Psoas muscle (tissue), 8 donors: ENCODE measurements around the gene MED20. TPM values are rescaled to one million over a fixed set of nuclear protein-coding genes. Genes with fewer than 3 reads are reported as not detected.

Experiments used
- ATAC-seq, 4 donors: fragments of 200-7000 bp; cut with Tn5 transposase; one replicate each; pipeline ENCODE4 v1.9.1; 2020; ENCODE audit warnings: moderate library complexity in 3 of 4, mild to moderate bottlenecking in 2 of 4
- DNase-seq, 2 donors: peaks; one replicate each; pipeline ENCODE4 v3.0.0-alpha.2; 2020
- H3K27ac ChIP-seq: fragments of 200-600 bp; one replicate; pipeline ENCODE4 v1.8.0; 2022
- H3K27me3 ChIP-seq, 3 donors: fragments of 200-600 bp in 1 of 3; one replicate each; pipeline versions ENCODE4 v1.6.1 to v1.8.0; 2013 to 2022; ENCODE audit warnings: low read length in 2 of 3, mild to moderate bottlenecking in 2 of 3, moderate library complexity in 1 of 3; ENCODE audit not compliant: insufficient read depth in 3 of 3
- H3K36me3 ChIP-seq, 2 donors: fragments of 200-600 bp in 1 of 2; one replicate each; pipeline versions ENCODE4 v1.6.1 to v1.8.0; 2013 to 2022; ENCODE audit warnings: low read depth in 1 of 2, mild to moderate bottlenecking in 1 of 2, moderate library complexity in 1 of 2; ENCODE audit not compliant: insufficient read depth in 1 of 2
- H3K4me1 ChIP-seq: fragments of 200-600 bp; one replicate; pipeline ENCODE4 v1.8.0; 2022
- H3K4me3 ChIP-seq: fragments of 200-600 bp; one replicate; pipeline ENCODE4 v1.8.0; 2022; ENCODE audit warnings: mild to moderate bottlenecking
- H3K9me3 ChIP-seq: fragments of 200-600 bp; one replicate; pipeline ENCODE4 v1.8.0; 2022
- CTCF ChIP-seq: fragments of 200-600 bp; IDR thresholded peaks from one replicate; pipeline ENCODE4 v1.8.0; 2022; ENCODE audit warnings: antibody characterized with exemption
- WGBS, 3 donors: extraction: QIAGEN DNeasy Blood & Tissue Kit; methylation state at CpG; one replicate each; pipeline versions ENCODE4 v1.1.6 to v1.1.7; 2013; 5-methylcytosine and 5-hydroxymethylcytosine counted together
- intact Hi-C, 2 donors: fragments of 100-400 bp; cut with DNase I; formaldehyde crosslinking; loops; one replicate each; pipeline versions ENCODE4 v1.11.0 to v1.14.2; 2022
- polyA plus RNA-seq, 3 donors: library from polyadenylated mRNA; stranded (reverse); fragments of 200-250 nt; gene quantifications; one replicate each; pipeline ENCODE4 v1.2.3, GENCODE V29; 2013
- total RNA-seq, 4 donors: library from RNA; stranded (reverse); fragmentation: NEBNext Ultra II Directional in 2 of 4; extraction: Animal tissue kit (Norgen Biotek cat#: 25700) in 2 of 4; gene quantifications; one replicate each; pipeline versions ENCODE4 v1.2.1 to v1.2.4, GENCODE V29; 2021 to 2023
- donor health status: healthy with polysubstance abuse.
- donor health status: DM: no; HTN: no; CAD: no; lungs with moderate emphysema.
- donor health status: Bipolar disorder and iron deficiency.
- donor health status: healthy.
- donor health status: DM: yes; HTN: yes; CAD: no.
- donor health status: DM: no; HTN: no; CAD: no.
- donor health status: DM: no; HTN: no; CAD: no.
- donor health status: DM: yes; HTN: yes; CAD: no.

Gene MED20
- total and polyA plus RNA-seq, 7 donors, result 9.2 to 28.1 (median 16.4) TPM

DNA sequence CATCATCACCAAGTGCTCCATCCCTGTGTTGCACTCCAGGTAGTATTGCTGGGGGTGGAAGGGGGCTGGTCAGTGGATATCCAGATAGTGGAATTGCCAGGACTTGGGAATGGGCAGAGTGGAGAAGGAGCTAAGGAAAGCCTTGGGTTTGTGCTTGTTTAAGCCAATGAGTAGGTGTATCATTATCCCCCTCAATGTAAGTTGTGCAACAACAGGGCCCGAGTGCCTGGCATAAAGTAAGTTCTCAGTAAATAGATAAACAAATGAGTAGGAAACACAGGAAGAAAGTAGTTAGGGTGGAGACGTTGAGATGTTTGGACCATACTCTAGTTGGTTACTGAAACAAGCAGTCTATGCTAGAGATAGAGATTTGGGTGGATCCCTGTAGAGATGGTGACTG is 10.9 kb upstream of the MED20 start:
- H3K4me3 ChIP-seq, result no peak overlapping the region
- WGBS, 3 donors, result 56 to 68% (median 64%) methylated on average over 2 of the region's 2 CpGs
- no peak for DNase-seq
- H3K27ac ChIP-seq, result no peak overlapping the region
- no peak for TF ChIP-seq CTCF
- no peaks in the 10 kb centered on the region for H3K27me3 ChIP-seq
- H3K9me3 ChIP-seq, result no peaks in the 10 kb centered on the region
- H3K36me3 ChIP-seq, result peaks cover 18 to 88% of the 10 kb centered on the region in 2 donors
- ATAC-seq, result no peak
- H3K4me1 ChIP-seq, result peaks cover 7% of the 10 kb centered on the region
- intact Hi-C loops, result no loop called here

GRCh38 chr6:41929924-41930323 is 9.0 kb upstream of the MED20 start:
- no peak for TF ChIP-seq CTCF
- intact Hi-C loops, result no loop called here
- H3K27ac ChIP-seq, result no peak overlapping the region
- H3K4me1 ChIP-seq, result no peaks in the 10 kb centered on the region
- H3K27me3 ChIP-seq, result no peaks in the 10 kb centered on the region
- WGBS, 3 donors, result 85 to 90% (median 88%) methylated on average over 6 of the region's 6 CpGs
- H3K4me3 ChIP-seq, result no peak overlapping the region
- DNase-seq (no peak), ATAC-seq (peak in 1 of 4 donors; percentile 21)
- peaks cover 18 to 93% of the 10 kb centered on the region in 2 donors for H3K36me3 ChIP-seq
- no peaks in the 10 kb centered on the region for H3K9me3 ChIP-seq

- TF ChIP-seq CTCF, result no peak
- DNase-seq (no peak), ATAC-seq (no peak)
- Histone ChIP-seq H3K4me3 (no peak overlapping the region), H3K27me3 (no peaks in the 10 kb centered on the region), H3K27ac (no peak overlapping the region), H3K36me3 (peaks cover 18 to 77% of the 10 kb centered on the region in 2 donors), H3K4me1 (peaks cover 13% of the 10 kb centered on the region), H3K9me3 (no peaks in the 10 kb centered on the region)
- WGBS, 3 donors, result 85 to 90% (median 86%) methylated on average over 6 of the region's 6 CpGs
- intact Hi-C loops, result no loop called here
These were observed 6.3 kb upstream of the MED20 start for GRCh38 chr6:41927253-41927652.

DNA sequence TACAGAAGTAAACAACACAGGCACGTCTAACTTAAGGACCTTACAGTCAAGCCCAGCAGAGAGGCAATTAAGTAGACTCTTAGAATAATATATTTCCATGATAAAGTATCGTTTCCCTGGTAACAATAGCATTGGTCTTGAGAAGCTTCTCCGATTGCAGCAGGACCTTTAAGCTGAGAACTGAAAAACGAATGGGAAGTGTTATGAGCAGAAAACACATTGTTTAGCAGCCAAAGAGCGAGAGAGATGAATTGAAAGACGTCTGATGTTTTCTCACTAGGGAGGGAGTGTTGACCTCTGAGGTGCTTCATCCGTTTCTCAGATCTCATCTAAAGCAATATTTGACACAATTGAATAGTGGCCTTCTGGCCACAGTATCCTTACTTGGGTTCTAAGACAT is 1.2 kb upstream of the MED20 start:
- no peak for ATAC-seq
- peaks cover 0 to 27% of the 10 kb centered on the region in 2 donors for H3K36me3 ChIP-seq
- peak overlapping the region; percentile 99 for H3K27ac ChIP-seq
- no peak for DNase-seq
- intact Hi-C loops, result loop anchor here (2.0 to 5.0 kb wide), 2 partner anchors 15 to 295 kb away; partner anchors contain the start of gene MRPS10 (in 2 of the 2)
- H3K27me3 ChIP-seq, result no peaks in the 10 kb centered on the region
- H3K4me1 ChIP-seq, result peaks cover 30% of the 10 kb centered on the region
- WGBS, 3 donors, result 6 to 7% (median 7%) methylated on average over 7 of the region's 7 CpGs
- H3K9me3 ChIP-seq, result no peaks in the 10 kb centered on the region
- peak overlapping the region; percentile 87 for H3K4me3 ChIP-seq
- no peak for TF ChIP-seq CTCF

DNA sequence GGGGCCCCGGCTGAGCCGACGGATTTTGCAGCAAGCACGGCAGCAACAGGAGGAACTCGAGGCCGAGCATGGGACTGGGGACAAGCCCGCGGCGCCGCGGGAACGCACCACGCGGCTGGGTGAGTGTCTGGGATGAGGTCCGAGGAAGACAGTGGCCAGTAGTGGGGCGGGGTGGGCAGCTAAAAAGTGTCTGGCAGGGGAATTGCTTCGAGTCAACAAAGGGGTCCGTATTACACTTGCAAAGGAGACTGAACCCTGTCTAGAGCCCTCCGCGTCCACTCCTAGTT is 716 bp upstream of the MED20 start:
- peak; percentile 12 to 46 (median 26) for ATAC-seq
- H3K4me3 ChIP-seq, result peak overlapping the region; percentile 87
- no peaks in the 10 kb centered on the region for H3K9me3 ChIP-seq
- no peak for DNase-seq
- H3K27me3 ChIP-seq, result no peaks in the 10 kb centered on the region
- H3K36me3 ChIP-seq, result peaks cover under 1 to 27% of the 10 kb centered on the region in 2 donors
- no peak for TF ChIP-seq CTCF
- H3K4me1 ChIP-seq, result peaks cover 30% of the 10 kb centered on the region
- WGBS, 3 donors, result 0% methylated on average over 20 of the region's 20 CpGs
- H3K27ac ChIP-seq, result peak overlapping the region; percentile 99
- intact Hi-C loops, result loop anchor here (2.0 to 5.0 kb wide), 2 partner anchors 135 to 296 kb away; partner anchors contain the start of genes MRPS10 (in 2 of the 2) and TOMM6 (in 2 of the 2)
